NCI-H2107 treated with DMSO at 0.1 percent for 48 hours (cell line): ENCODE measurements around the gene ZNF221.
"Not testable (repeated sequence)": the region's sequence is repeated elsewhere in the genome, so short reads cannot be mapped to it uniquely, and the experiment has no call there.

Experiments used
- DNase-seq: peaks from one replicate; lab custom pipeline; 2025; ENCODE audit not compliant: unreplicated experiment; lab: John Stamatoyannopoulos, UW

Gene ZNF221

DNA sequence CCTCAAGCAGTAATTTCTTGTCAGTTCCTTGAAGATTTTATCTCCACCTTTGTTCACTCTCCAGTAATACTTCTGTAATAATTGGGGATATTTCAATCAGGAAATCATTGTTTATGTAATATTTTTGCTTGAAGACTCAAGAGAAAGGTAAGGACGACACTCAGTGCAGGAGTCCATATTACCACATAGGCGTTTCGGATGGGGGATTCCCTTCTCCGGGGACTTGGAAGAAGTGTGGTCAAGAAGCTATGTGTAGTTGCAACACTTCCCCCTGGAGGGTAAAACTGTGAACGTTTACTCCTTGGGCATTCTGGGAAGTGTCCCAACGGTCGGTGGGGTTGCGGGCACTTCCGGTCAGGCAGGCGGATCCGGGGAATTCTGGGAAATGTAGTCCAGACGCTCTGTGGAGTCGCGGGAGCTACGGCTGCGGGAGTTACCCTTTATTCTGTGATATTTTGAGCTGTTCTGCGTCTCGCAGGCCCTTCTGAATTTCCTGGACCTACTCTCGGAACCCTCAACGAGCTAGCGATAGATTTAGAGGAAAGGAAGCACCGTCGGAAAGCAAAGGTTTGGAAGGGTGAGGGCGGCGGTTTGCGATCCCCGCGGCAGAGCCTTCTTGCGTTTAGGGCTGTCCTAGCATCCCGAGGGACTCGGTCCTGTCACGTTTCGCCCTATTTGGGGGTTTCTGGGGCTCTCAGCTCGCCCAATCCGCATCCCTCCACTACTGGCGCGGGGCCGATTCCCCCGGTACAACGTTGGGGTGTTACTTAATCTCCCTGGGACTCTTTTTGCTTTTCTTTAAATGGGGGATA is at the start of gene ZNF221:
Gene ZNF221, plus strand, starts transcription at position 395 of the 812 bp plus-strand sequence. CDS start 11,499 bp downstream, outside the sequence.
- DNase-seq, result peak; percentile 87

DNA sequence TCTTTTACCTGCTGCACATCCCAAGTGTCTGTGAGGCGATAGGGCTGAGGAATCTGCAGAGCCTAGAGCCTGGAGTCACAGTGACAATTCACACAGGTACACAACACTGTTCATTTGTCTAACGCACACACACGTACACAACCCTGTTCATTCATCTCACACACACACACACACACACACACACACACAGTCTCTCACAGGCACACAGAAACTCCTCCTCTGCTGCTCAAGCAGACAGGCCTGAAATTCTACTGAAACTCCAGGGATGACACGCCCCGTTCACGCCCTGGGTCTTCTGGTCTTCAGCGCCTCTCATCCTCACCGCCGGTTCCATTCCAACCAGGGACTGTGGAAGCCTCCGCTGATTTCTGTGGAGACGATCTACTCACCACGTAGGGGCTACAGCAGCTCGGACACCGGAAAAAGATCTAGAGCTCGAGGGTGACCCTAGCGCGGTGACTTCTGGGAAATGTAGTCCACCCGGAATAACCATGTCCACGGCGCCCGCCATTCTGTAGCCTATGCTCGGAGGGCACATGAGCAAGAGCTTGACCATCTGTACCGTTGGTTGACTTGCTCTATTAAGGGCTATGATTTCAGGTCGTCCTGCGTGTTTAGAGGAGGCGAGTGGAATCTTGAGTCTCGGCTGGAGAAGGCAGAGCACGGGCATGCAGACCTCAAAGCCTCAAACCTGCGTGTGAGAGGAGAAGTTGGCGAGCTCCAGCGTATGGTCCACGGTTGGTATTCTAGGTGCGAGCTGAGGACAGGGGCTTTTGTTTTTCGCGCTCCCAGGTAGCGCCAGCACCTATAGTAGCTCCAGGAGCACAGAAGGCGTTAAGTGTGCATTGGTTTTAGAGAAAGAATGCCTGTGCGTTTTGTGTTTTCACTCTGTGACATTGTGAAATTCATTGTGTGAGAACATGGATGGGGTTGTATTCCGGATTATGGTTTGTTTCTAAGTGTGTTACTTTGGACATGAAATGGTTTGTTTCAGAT is 49.3 kb upstream of the ZNF221 start:
- no peak for DNase-seq

DNA sequence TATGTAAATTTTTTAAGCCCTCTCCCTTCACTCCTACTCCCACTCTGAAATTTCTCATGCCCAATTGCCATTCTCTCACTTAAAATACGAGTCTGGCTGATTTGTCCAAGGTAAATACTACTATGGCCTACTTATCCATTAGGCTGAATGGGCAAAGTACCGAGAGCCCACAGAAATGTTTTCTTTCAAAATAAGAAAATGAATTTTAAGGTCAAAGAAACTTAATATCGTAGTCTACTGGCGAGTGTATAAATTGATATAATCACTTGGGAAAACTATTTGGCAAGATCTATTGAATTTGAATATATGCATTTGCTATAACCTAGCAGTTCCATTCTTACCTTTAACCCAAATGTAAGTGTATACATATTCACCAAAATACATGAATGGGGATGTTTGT is 48.6 kb upstream of the ZNF221 start:
- DNase-seq, result no peak

DNA sequence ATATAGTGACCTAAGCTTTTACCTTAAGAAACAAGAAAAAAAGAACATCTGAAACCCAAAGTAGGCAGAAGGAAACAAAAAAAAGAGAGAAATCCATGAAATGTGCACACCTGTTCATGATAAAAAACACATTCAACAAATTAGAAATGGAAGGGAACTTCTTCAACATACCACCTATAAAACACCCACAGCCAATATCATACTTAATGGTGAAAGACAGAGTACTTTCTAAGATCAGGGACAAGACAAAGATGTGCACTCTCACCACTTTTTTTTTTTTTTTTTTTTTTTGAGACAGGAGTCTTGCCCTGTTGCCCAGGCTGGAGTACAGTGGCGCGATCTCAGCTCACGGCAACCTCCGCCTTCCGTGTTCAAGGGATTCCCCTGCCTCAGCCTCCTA is 45.1 kb upstream of the ZNF221 start:
- DNase-seq, result no peak

DNA sequence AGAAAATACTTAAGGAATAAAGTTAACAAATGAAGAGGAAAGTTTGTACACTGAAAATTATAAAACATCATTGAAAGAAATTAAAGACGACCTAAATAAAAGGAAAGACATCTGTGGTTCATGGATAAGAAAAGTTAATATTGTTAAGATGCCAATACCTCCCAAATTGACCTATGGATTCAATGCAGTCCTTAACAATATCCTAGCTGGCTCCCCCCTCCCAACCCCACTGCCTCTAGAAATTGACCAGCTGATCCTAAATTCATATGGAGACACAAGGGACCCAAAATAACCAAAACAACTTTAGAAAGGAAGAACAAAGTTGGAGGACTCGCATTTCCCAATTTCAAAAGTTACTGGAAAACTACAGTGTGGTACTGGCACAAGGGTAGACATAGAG is 44.3 kb upstream of the ZNF221 start:
- DNase-seq, result no peak

DNA sequence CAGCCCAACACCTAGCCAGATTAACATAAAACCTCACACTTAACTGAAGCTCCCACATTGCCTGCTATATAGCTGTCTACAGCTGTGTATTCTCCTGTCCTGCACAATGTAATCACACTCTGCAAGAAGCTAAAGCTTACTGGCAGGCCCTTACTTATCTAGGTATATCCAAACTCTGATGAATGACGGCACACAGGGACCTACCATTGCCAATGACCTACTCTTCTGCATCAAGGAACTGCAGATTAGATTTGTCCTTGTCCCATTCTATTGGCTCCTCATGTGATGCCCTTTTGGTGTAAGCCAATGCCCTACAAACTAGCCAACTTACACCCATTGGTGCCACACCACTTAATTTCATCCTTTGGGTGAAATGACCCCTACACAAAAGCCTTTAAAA is 42.4 kb upstream of the ZNF221 start:
- no peak for DNase-seq

DNA sequence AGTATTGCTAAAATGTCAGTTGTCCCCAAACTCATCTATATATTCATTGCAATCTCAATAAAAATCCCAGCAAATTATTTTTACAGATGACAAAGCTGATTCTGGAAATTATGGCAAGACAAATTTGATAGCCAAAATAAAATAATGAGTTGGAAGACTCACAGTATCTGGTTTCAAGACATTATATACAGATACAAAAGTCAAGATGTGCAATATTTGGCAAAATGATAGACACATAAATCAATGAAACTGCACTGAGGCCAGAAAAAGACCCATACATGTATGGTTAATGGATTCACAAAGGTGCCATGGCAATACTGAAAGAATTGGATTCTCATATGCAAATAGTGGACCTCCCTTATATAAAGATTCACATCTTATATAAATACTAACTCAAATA is 40.1 kb upstream of the ZNF221 start:
- no peak for DNase-seq

DNA sequence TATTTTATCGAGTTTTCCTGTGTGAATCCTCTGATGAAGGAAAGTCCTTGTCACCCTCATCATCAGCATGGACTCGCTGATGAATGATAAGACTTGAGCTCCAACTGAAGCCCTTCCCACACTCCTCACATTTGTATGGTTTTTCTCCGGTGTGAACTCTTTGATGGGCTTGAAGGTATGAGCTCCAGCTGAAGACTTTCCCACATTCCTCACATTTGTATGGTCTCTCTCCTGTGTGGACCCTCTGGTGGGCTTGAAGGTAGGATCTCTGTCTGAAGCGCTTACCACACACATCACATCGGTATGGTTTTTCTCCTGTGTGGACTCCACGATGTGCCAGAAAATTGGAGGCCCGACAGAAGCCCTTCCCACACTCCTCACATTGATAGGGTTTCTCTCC is 37.6 kb upstream of the ZNF221 start:
- DNase-seq, result no peak

DNA sequence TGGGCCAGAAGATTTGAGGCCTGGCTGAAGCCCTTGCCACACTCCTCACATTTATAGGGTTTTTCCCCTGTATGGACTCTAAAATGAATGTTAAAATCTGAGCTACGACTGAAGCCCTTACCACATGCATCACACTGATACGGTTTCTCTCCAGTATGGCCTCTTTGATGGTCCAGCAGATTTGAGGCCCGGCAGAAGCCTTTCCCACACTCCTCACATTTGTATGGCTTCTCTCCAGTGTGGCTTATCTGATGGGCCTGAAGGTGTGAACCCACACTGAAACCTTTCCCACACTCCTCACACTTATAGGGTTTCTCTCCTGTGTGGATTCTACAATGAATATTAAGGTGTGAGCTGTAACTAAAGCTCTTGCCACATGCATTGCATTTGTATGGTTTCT is 37.0 kb upstream of the ZNF221 start:
- DNase-seq, result no peak

DNA sequence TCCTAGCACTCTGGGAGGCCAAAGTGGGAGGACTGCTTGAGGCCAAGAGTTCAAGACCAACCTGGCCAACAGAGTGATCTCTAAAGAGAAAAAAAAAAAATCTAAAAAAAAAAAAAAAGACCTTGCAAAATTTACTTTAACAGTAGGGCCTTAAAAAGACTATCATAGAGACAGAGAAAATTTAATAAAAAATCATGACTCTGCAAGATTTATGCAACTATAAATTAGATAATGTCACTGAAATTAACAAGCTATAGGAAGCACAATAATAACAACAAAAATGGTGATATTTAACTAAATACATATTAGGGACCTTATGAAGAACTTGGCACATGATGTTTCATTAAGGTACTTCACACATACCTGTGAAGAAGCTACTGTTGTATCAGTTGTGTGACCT is 27.2 kb upstream of the ZNF221 start:
- DNase-seq, result no peak

DNA sequence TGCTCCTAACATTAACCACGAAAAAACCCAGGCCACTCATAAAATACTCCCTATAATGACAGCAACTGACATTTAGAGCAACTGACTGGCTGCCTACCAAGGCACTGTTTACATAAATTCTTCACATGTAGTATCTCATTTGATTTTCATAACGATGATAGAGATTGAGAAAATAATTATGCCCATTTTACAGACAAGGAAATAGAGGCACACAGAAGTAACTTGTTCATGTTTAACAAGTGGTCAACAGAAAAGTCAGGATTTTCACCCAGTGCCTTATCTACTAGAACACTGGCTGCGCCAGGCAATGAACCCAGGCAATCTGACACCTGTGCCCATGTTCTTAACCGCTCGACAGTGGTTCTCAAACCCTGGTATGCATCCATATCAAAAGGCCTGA is 22.2 kb upstream of the ZNF221 start:
- DNase-seq, result no peak

DNA sequence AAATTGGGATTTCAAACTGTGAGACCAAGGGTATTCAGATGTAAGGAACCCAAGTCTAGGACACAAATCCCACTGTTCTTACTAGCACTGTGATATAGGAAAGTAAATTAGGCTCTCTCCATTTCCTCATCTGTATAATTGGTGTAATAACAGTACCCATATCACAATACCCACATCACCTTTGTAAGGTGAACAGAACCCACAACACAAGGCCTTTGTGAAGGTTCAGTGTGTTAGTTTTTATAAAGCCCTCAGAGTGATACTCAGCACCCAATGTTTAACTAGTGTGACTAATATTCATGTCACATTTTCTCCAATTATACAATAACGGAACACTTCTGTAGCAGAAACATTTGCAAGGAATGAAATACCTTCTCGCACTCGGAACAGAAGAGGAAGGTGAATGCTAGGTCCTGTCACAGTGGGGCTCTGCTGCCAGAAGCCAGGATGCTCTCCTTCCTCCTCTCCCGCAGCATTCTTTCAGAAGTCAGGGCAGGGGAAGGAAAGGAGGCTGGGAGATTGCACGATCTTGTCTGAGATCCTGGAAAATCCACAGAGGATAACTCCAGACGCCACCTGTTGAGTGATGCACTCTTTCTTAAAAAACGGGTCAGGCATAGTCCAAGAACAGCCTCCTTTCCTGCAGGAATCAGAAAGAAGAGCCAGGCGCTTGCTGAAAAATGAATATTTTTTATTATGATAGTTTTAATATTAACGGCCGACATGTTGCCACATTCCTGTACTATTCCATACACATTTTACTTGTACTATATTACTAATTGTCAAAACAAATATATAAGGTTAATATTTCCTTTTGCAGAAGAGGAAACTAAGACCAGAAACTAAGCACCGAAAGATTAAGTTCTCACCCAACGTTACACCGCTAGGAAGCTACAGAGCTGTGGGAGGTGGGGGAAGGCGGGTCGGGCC is 16.7 kb upstream of the ZNF221 start:
- no peak for DNase-seq

DNA sequence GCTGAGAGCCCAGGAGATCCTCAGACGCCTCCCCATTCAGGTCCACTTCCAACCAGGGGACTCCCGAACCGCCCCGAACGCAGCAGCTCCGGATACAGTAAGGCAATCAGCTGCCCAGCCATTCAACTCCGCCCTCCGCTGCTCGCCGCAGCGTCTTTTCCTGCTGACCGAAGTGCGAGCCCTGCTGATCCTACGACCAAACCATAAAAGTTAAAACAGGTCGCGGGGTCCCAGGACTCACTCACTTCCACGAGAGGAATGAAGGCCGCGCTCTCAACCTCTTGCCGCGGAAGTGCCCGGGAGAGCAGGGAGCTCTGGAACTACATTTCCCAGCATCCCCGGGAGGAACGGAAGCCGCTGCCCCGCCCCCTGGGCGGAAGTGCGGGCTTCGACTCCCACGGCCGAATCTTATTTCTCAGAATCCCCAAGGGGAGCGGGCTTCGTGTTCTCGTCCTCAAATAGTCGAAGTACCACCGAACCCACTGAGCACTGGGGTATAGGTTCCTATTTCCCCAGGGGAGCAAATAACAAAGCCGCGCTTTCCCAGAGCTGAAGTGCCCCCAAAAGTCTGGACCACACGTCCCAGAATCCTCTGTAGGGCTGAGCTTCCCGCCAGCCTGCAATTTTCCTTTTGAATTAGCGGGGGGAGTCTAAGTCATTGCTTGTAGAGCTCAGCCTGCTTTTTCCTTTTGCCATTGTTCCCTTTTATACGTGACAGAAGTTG is 15.9 kb upstream of the ZNF221 start, which contains the start of gene ZNF45:
Gene ZNF45, minus strand, starts transcription at position 298 of the 724 bp plus-strand sequence. CDS start 13,097 bp downstream, outside the sequence.
- peak; percentile 77 for DNase-seq

DNA sequence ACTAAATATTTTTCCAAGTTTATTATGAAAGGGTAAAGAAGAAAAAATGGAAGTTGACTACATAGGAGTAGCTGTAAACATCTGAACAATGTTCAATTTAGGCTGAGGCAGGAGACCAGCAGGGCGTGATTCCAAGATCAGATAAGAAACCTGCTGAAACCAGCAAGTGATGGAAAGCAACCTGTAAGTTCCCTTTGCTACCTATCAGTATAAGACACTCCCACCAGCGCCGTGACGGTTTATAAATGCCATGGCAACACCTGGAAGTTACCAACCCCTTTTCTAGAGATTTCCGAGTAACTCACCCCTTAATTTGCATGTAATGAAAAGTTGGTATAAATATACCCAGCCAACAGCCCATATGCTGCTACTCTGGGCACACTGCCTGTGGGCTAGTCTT is 14.8 kb upstream of the ZNF221 start:
- DNase-seq, result no peak

DNA sequence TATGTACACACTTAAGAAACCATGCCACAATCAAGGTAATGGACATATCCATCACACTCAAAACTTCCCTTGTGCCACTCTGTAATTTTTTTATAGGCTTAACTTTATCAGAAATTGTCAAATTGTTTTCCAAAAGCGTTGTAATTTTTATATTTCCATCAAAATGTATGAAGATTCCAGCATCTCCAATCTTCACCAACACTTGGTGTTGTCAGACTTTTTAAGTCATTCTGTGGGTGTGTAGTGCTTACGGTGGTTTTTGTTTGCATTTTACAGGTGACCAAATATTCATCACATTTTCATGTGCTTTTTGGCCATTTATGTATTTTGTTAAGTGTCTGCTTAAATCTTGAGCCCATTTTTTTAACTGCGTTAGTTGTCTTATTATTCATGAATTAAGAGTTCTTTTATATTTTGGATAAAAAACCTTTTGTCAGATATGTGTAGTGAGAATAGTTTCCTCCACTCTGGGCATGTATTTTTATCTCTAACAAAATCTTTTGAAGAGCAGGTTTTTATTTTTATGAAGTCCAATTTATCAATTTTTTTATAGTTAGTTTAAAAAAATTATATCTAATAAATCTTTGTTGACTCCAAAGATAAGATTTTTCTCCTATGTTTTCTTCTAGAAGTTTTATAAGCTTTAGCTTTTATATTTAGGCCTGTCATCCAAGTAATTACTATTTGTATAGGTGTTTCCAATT is 11.3 kb upstream of the ZNF221 start:
- no peak for DNase-seq

DNA sequence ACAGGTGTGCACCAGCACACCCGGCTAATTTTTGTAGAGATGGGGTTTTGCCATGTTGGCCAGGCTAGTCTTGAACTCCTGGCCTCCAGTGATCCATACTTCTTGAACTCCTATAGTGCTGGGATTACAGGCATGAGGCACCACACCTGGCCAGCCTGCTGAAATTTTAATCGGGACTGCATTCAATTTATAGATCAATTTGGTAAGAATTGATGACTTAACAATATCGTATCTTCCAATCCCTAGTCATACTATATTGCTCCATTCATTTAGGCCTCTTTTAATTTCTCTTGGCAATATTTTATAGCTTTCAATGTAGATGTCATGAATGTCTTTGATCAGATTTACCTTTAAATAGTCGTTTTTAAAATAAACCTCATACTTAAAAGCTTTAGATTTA is 10.3 kb upstream of the ZNF221 start:
- DNase-seq, result no peak

DNA sequence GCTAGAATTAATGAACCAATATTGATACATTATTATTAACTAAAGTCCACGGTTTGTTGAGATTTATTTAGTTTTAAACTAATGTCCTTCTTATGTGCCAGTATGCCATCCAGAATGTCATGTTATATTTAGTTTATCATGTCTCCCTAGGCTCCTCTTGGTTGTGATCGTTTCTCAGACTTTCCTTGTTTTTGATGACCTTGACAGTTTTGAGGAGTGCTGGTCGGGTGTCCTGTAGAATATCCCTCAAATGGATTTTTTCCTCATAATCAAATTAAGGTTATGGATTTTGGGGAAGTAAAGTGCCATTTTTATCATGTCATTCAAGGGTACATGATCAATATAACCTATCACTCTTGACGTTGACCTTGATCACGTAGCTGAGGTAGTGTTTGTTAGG is 9.8 kb upstream of the ZNF221 start:
- DNase-seq, result no peak

DNA sequence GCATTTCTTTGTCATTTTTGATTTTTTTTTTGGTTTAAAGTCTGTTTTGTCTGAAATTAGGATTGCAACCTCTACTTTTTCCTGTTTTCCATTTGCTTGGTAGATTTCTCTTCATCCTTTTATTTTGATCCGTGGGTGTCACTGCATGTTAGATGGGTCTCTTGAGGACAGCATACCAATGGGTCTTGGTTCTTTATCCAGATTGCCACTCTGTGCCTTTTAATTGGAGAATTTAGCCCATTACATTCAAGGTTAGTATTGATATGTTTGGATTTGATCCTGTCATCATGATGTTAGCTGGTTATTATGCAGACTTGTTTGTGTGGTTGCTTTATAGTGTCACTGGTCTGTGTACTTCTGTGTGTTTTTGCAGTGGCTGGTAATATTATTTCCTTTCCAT is 3.6 kb upstream of the ZNF221 start:
- DNase-seq, result not testable (repeated sequence)

DNA sequence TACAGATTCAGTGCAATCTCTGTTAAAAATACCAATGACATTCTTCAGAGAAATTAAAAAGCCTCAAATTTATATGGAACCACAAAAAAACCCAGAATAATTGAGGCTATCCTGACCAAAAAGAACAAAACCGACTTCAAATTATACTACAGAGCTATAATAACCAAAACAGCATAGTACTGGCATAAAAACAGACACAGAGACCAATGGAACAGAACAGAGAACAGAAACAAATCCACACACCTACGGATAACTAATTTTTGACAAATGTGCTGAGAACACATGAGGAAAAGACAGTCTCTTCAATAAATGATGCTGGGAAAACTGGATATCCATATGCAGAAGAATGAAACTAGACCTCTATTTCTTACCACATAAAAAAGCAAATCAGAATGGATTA is 1.2 kb upstream of the ZNF221 start:
- not testable (repeated sequence) for DNase-seq
